ENCODE data around the gene RIN2. TPM values are rescaled to one million over a fixed set of nuclear protein-coding genes. Genes with fewer than 3 reads are reported as not detected.
"Not testable (repeated sequence)": the region's sequence is repeated elsewhere in the genome, so short reads cannot be mapped to it uniquely, and the experiment has no call there.

Gene RIN2
- total RNA-seq, 1 experiment from 2014 or later, result 59.6 TPM

DNA sequence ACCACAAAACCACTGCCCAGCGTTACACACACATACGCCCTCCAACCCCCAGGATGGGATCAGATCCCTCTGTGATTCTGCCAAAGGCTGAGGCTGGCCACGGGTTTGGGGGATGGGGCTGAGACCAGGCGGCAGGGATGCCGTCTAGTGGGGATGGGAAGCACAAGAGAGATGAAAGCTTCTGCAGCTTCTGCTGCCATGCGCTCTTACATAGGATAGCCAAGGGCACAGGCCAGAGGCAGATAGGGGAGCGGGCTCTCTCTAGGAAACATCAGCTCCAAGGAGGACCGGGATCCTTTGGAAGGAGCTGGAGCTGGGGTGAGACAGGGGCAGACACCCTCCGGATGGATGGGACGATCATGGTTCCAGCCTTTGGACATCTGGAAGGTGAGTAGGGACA is 18.7 kb upstream of the RIN2 start:
- DNase-seq (ENCODE audit: low read depth), result no peak

- DNase-seq (ENCODE audit: low read depth), result no peak
These were observed 17.5 kb upstream of the RIN2 start for GRCh38 chr20:19740512-19740911.

GRCh38 chr20:19741924-19742323 is 16.1 kb upstream of the RIN2 start:
- no peak for DNase-seq (ENCODE audit: low read depth)

- DNase-seq (ENCODE audit: low read depth), result no peak
These were observed 15.0 kb upstream of the RIN2 start for GRCh38 chr20:19742974-19743639.

GRCh38 chr20:19743640-19743995 is 14.4 kb upstream of the RIN2 start:
- DNase-seq (ENCODE audit: low read depth), result no peak

- DNase-seq (ENCODE audit: low read depth), result no peak
These were observed 13.0 kb upstream of the RIN2 start for GRCh38 chr20:19745106-19745505.

GRCh38 chr20:19745584-19745983 is 12.5 kb upstream of the RIN2 start:
- DNase-seq (ENCODE audit: low read depth), result no peak

DNA sequence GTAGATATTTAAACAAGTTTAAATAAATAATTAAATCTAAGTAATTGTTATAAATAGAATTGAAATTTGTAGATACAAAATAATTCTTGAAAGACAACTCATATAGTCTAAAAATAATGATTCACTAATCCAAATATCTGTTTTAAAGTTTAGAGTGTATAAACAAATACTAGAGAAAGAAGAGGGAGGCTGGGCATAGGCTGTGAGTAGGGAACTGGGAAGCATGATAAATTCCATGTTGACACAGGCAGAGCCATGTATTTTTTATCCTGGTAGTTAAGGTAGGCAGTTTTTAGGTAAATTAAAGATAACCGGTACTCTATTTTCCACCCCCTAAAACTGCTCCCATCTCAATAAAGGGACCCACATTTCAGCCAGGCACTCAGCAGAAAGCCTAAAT is 11.7 kb upstream of the RIN2 start:
- DNase-seq (ENCODE audit: low read depth), result no peak

DNA sequence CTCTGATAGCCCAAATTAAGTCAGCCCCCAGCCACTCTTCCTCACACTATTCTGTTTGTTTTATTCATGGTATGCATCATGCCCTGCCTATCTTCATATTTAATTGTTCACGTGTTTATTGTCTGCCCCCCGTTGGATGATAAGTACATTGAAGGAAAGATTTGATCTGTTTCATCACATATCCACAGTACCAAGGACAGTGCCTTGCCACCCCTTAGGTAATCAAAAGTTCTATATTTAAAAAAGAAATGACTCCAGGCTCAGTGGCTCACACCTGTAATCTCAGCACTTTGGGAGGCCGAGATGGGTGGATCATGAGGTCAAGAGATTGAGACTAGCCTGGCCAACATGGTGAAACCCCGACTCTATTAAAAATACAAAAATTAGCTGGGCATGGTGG is 10.2 kb upstream of the RIN2 start:
- DNase-seq (ENCODE audit: low read depth), result no peak

DNA sequence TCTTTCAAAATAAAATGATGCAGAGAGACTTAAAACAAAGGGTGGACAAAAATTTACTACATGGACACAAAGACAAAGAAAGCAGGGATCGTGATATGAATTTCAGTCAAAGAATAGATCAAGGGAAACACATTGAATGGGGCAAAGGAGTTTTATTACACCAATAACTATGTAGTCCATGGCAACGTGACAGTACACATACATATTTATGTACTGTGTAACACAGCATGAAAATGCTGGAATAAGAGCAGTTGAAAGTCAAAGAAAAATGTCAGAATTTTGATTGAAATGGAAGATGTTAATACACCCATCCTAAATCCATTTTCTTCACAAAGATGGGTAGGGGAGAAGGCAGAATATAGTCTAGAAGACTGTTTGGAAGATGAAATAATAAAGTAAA is 9.4 kb upstream of the RIN2 start:
- no peak for DNase-seq (ENCODE audit: low read depth)

DNA sequence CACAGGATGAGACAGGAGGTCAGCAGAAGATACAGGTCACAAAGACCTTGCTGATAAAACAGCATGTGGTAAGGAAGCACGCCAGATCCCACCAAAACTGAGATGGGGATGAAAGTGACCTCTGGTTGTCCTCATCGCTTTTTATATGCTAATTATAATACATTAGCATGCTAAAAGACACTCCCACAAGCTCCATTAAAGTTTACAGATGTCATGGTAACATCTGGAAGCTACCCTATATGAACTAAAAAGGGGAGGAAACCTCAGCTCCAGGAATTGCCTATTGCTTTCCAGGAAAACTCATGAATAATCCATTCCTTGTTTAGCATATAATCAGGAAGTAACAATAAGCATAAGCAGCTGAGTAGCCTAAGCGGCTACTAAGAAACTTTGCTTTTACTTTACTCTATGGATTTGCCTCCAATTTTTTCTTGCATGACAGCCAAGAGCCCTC is 8.4 kb upstream of the RIN2 start:
- DNase-seq (ENCODE audit: low read depth), result no peak

DNA sequence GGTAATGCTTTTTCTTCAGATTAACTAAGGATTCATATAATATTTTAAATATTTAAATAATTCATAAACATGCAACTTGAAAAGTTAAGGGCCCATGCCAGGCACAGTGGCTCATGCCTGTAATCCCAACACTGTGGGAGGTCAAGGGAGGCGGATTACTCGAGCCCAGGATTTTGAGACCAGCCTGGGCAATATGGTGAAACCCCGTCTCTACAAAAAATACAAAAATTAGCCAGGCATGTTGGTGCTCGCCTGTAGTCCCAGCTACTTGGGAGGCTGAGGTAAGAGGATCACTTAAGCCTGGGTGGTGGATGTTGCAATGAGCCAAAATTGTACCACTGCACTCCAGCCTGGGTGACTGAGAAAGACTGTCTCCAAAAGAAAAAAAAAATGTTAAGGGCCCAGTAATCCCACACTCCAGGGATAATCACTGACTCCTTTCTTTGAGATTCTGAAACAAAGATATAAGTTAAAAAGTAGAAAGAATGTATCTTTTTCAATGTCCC is 7.9 kb upstream of the RIN2 start:
- DNase-seq (ENCODE audit: low read depth), result no peak

DNA sequence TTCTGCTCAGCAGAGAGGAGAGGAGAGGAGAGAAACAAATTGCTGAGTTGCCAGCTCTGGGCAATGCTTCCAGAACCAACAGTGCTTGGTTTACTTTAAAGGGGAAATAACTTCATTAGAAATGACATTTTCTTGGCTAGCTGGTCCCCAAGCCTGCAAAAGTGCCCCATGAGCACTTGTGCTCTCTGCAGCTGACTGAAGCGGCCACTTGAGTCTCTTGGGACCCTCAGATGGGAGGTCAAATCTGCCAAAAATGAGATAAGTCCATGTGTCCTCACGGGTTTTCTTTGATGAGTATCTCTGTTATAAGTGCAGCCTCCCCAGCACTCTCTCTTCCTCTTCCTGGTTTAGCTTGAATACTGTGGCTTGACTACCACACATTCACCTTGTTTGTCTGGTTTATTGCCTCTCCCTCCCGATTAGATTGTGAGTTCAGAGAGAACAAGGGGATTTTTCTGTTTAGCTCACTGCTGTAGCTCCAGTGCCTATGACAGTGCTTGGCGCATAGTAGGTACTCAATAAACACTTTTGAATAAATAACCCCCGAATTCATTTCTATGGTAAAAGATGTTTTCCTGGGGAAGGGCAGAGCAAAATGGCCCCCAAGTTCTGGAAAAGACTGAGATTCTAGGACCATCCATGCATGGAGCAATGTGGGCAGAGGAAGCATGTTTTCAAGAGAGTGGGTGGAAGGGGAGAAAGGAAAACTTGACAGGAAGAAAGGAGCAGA is 7.0 kb upstream of the RIN2 start:
- no peak for DNase-seq (ENCODE audit: low read depth)

DNA sequence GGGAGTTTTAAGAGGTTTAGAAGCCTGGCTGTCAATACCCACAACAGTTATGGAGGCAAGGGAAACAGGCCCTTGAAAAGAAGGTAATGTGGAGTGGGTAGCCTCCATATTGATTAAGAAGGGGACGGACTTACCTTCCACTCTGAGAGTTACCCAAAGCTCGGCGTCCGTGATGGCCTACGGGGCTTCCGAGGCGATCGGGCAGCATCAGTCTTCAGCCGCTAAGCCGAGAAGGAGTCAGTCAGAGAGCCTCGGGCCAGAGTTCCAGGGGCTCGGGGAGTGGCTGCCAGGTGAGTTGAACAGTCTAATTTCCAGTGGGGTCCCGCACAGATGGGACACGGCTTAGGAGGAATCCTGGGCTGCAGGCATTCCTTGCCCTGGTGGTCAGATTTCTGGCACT is 3.9 kb upstream of the RIN2 start:
- not testable (repeated sequence) for DNase-seq (ENCODE audit: low read depth)

- no peak for DNase-seq (ENCODE audit: low read depth)
These were observed 1.1 kb upstream of the RIN2 start for GRCh38 chr20:19756761-19757486.

DNA sequence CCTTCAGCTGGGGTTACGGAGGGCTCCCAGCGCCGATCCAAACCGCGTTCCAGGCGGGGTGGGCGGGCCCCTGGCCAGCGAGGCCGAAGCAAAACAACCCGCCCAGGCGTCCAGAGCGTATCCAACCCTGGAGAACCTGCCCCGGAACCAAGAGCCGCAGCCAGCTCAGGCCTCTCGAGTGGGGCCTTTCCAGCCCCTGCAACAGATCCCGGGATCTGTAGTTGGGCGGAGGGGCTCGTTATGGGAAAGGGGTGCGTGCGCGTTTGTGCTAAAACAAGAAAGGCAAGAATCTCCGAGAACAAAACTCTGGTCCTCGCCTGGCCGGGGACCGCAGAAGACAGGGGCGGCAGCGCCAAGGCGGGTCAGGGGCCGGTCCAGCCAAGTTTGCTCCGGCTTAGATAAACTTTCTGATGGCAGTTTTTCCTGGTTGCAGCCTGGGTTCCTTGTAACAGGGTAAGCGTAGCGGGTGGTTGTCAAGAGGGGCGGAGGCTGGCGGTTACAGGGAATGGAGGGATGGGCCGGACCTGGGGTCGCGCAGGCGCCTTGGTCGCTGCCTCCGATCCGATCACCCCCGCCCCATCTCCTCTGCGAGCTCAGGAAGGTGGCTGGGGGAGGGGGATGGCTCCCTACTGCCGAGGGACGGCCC is 448 bp upstream of the RIN2 start:
- DNase-seq (ENCODE audit: low read depth), result peak; percentile 94

- DNase-seq (ENCODE audit: low read depth), result peak; percentile 55
These were observed 658 bp downstream of the RIN2 start for GRCh38 chr20:19758501-19759331.

- DNase-seq (ENCODE audit: low read depth), result no peak
These were observed 2.3 kb downstream of the RIN2 start for GRCh38 chr20:19760371-19760721.

GRCh38 chr20:19761326-19761725 is 3.3 kb downstream of the RIN2 start:
- DNase-seq (ENCODE audit: low read depth), result no peak

GRCh38 chr20:19761841-19762240 is 3.8 kb downstream of the RIN2 start:
- no peak for DNase-seq (ENCODE audit: low read depth)

DNA sequence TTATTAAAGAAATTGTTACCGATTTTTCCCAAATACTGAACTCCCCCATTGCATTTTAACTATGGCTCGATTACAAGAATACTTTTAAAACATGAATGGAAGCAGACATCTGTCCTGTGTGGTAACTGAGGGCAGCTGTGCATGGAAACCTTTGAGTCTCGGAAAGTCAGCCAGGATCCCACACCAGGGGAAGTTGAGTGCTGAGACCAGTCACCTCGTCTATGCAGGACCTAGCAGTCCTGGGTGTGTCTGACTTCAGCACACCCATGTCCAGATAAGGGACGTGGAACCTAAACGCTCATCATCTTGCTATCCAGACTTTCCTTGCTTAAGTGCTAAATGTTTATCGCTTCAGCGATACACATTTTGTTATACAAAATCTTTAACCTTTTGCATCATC is 6.1 kb downstream of the RIN2 start:
- DNase-seq (ENCODE audit: low read depth), result no peak
